ENCODE results near the gene CD9.

The CD9 gene

DNA sequence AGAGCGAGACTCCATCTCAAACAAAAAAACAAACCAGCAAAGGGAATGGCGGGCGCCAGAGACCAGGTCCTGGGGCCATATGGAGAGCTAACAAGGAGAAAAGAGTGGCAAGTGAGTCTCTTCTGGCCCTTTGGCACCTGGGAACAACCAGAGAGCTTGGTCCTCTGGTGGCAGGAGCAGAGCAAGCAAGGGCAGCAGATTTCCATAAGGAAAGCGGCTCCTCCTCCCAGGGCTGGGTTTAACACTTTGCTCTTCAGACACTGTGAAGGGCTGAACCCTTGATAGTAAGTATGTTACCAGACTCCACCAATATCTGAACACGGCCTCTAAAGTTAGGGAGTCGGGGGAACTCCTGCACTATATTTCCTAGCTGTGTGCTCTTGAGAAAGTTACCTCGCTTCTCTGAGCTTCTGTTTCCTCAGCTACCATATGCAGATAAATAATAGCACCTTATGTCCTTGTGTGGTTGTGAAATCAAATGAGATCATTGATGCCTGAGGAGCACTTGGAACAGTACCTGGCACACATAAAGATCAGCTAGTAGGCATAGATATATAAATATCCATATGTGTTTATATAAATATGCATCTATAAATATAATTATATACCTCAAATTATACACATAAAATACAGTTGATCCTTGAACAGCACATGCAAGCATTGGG, 76.9 kb downstream of the CD9 start:
- Histone ChIP-seq H2AFZ (ENCODE audit: low read length) (no peak overlapping the region), H3K27ac (ENCODE audit: low read depth, low read length, poor library complexity, severe bottlenecking) (no peak overlapping the region)

GRCh38 chr12:6277982-6278438, 77.8 kb downstream of the CD9 start:
- Histone ChIP-seq H3F3A (ENCODE audit: insufficient read depth, low read length) (no peaks in the 10 kb centered on the region), H3K27me3 (ENCODE audit: insufficient read depth, low read length) (peaks cover 8% of the 10 kb centered on the region; the same call in 1 of the 2 replicates), H3K9me3 (ENCODE audit: low read length) (no peaks in the 10 kb centered on the region), H3K79me2 (ENCODE audit: insufficient read depth, low read length) (no peaks in the 10 kb centered on the region), H3K9ac (ENCODE audit: low read length) (peak overlapping the region; percentile 53), H3K27ac (ENCODE audit: low read depth, low read length, poor library complexity, severe bottlenecking) (no peak overlapping the region), H3K36me3 (ENCODE audit: insufficient read depth, low read length) (no peaks in the 10 kb centered on the region), H4K20me1 (ENCODE audit: insufficient read depth, low read length) (no peaks in the 10 kb centered on the region), H3K4me1 (ENCODE audit: insufficient read depth, low read length, severe bottlenecking) (peaks cover 17% of the 10 kb centered on the region), H3K4me3 (ENCODE audit: low read depth, low read length, poor library complexity, severe bottlenecking) (peak overlapping the region; percentile 56), H3K9me2 (ENCODE audit: low read depth, low read length) (no peaks in the 10 kb centered on the region), H3K4me2 (ENCODE audit: low read length) (peak overlapping the region; percentile 82), H2AFZ (ENCODE audit: low read length) (peak overlapping the region; percentile 84; the same call in 1 of the 2 replicates)
- no peak for TF ChIP-seq EZH2 (IDR thresholded peaks at IDR 0.05; ENCODE audit: borderline replicate concordance, low read length)

More for the DNA sequence above, 76.9 kb downstream of the CD9 start:
- Histone ChIP-seq H3K9me3 (ENCODE audit: low read length) (no peaks in the 10 kb centered on the region), H3K4me1 (ENCODE audit: insufficient read depth, low read length, severe bottlenecking) (peaks cover 25% of the 10 kb centered on the region), H3K27me3 (ENCODE audit: insufficient read depth, low read length) (peaks cover 8% of the 10 kb centered on the region; the same call in 1 of the 2 replicates), H3K36me3 (ENCODE audit: insufficient read depth, low read length) (no peaks in the 10 kb centered on the region), H3K9ac (ENCODE audit: low read length) (no peak overlapping the region), H3K4me2 (ENCODE audit: low read length) (no peak overlapping the region), H3K4me3 (ENCODE audit: low read depth, low read length, poor library complexity, severe bottlenecking) (no peak overlapping the region), H4K20me1 (ENCODE audit: insufficient read depth, low read length) (no peaks in the 10 kb centered on the region), H3F3A (ENCODE audit: insufficient read depth, low read length) (no peaks in the 10 kb centered on the region), H3K79me2 (ENCODE audit: insufficient read depth, low read length) (no peaks in the 10 kb centered on the region), H3K9me2 (ENCODE audit: low read depth, low read length) (no peaks in the 10 kb centered on the region)
- TF ChIP-seq EZH2 (IDR thresholded peaks at IDR 0.05; ENCODE audit: borderline replicate concordance, low read length) = no peak
- TF ChIP-seq, protein P1, sequence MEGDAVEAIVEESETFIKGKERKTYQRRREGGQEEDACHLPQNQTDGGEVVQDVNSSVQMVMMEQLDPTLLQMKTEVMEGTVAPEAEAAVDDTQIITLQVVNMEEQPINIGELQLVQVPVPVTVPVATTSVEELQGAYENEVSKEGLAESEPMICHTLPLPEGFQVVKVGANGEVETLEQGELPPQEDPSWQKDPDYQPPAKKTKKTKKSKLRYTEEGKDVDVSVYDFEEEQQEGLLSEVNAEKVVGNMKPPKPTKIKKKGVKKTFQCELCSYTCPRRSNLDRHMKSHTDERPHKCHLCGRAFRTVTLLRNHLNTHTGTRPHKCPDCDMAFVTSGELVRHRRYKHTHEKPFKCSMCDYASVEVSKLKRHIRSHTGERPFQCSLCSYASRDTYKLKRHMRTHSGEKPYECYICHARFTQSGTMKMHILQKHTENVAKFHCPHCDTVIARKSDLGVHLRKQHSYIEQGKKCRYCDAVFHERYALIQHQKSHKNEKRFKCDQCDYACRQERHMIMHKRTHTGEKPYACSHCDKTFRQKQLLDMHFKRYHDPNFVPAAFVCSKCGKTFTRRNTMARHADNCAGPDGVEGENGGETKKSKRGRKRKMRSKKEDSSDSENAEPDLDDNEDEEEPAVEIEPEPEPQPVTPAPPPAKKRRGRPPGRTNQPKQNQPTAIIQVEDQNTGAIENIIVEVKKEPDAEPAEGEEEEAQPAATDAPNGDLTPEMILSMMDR (IDR thresholded peaks at IDR 0.05; ENCODE audit: low read length) = no peak

DNA sequence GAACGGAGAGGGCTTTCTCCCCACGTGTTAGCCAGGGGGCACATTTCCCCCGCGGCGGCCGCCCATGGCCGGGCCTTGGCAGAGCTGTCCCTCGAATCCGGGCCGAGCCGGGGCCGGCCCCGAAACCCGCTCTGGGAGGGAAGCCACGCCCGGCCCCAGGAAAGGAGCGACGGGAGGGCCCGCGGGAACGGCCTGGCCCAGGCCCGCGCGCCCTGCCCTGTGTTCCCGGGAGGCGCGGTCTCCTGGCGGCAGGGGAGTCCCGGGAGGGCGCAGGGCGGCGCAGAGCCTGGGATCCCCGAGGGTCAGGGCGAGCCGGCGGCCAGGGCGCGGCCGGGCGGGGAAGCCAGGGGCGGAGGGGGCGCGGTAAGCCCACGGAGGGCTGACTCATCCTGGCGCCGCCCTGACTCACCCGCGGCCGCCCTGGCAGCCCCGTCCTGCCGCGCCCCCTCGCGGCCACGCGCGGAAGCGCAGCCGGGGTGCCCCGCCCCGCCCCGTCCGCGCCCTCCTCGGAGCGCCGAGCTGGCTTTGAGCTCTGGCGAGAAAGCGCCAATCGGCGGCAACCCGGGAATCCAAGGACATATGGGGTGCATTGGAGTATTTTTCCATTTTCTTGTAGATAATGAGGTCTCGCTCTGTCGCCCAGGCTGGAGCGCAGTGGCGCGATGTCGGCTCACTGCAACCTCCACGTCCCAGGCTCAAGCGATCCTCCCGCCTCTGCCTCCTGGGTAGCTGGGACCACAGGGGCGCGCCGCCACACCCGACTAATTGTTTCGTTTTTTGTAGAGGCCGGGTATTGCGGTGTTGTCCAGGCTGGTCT, 78.4 kb downstream of the CD9 start:
- Histone ChIP-seq H4K20me1 (ENCODE audit: insufficient read depth, low read length) (no peaks in the 10 kb centered on the region), H3K9me2 (ENCODE audit: low read depth, low read length) (no peaks in the 10 kb centered on the region), H2AFZ (ENCODE audit: low read length) (peak overlapping the region; percentile 84; the same call in 1 of the 2 replicates), H3K4me1 (ENCODE audit: insufficient read depth, low read length, severe bottlenecking) (peaks cover 14% of the 10 kb centered on the region), H3K4me2 (ENCODE audit: low read length) (peak overlapping the region; percentile 82), H3K27me3 (ENCODE audit: insufficient read depth, low read length) (peaks cover 8% of the 10 kb centered on the region; the same call in 1 of the 2 replicates), H3K9me3 (ENCODE audit: low read length) (no peaks in the 10 kb centered on the region), H3K79me2 (ENCODE audit: insufficient read depth, low read length) (no peaks in the 10 kb centered on the region), H3K4me3 (ENCODE audit: low read depth, low read length, poor library complexity, severe bottlenecking) (peak overlapping the region; percentile 56), H3K9ac (ENCODE audit: low read length) (peak overlapping the region; percentile 53), H3K27ac (ENCODE audit: low read depth, low read length, poor library complexity, severe bottlenecking) (no peak overlapping the region), H3K36me3 (ENCODE audit: insufficient read depth, low read length) (no peaks in the 10 kb centered on the region), H3F3A (ENCODE audit: insufficient read depth, low read length) (no peaks in the 10 kb centered on the region)
- TF ChIP-seq, protein P1 (IDR thresholded peaks at IDR 0.05; ENCODE audit: low read length) = peak; percentile 54
- no peak for TF ChIP-seq EZH2 (IDR thresholded peaks at IDR 0.05; ENCODE audit: borderline replicate concordance, low read length)

All from OCI-LY1 (cell line).